Measurements from ENCODE around the gene ANKRD35. TPM values are rescaled to one million over a fixed set of nuclear protein-coding genes. Genes with fewer than 3 reads are reported as not detected.

ANKRD35 gene
- total and polyA plus RNA-seq, 10 of the 15 experiments (the other 5 are each of a cell fraction or from before 2014, with no cell fraction given), result 0.01 to 0.08 TPM; not detected in 8

DNA sequence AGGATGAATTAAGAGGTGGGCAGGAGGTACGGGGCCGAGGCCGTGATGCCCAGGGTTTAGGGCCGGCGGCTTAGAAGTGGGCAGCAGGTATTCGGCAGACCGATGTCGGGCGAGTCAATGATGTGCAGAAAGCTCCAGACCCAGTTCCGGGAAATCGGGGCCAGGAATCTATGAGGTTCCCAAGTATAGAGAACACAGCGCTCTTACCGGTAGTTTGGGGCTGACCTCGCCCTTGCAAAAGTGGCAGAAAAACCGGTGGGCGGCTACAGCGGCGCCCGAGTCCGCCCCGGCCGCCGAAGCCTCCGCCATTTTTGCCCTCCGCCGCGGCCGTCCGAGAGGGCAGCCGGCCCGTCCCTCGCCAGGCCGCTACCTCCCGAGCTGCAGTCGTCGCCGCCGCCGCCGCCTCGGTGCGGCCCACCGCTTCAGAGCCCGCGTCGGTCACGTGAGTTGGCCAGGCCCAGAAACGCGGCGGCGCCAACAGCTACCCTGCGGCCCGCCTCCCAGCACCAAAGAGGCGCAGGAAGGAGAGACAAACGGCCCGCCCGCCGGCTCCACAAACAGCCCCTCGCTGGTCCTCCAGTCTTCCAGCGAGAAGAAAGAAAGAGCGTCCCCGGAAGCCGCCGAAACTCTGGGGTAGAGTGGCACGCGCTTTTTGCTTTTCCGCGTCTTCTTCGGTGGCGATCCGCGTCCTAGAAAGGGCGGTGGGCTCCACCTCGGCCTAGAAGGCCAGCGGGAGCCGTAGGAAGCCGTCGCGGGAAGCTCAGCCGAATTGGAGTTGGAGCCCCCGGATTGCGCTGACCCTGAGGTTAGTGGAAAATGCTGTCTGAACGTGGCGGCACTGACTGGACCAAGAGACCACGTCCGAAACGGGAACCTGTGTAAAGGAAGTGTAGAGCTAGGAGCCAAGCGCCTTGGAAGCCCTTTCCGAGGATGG is 61.8 kb downstream of the ANKRD35 start, which contains the start of the genes POLR3C and RNF115 (continued):
- TF ChIP-seq ZNF622 (IDR thresholded peaks at IDR 0.05), result no peak
- no peak for TF ChIP-seq NFXL1 (IDR thresholded peaks at IDR 0.05; ENCODE audit: borderline replicate concordance)
- TF ChIP-seq, protein P1, sequence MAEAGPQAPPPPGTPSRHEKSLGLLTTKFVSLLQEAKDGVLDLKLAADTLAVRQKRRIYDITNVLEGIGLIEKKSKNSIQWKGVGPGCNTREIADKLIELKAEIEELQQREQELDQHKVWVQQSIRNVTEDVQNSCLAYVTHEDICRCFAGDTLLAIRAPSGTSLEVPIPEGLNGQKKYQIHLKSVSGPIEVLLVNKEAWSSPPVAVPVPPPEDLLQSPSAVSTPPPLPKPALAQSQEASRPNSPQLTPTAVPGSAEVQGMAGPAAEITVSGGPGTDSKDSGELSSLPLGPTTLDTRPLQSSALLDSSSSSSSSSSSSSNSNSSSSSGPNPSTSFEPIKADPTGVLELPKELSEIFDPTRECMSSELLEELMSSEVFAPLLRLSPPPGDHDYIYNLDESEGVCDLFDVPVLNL (IDR thresholded peaks at IDR 0.05; ENCODE audit: low read depth, low read length), result no peak
- peak; percentile 54; the same call in 1 of the 2 replicates for TF ChIP-seq ASH2L (IDR thresholded peaks at IDR 0.05; ENCODE audit: borderline replicate concordance, low read depth)
- TF ChIP-seq RAD21 (IDR thresholded peaks at IDR 0.05; ENCODE audit: insufficient read depth, low read depth, low read length), result no peak
- no peak for TF ChIP-seq RCOR1 (conservative IDR thresholded peaks at IDR 0.05; ENCODE audit: low read depth, low read length)
- no peak for TF ChIP-seq NR2C1 (IDR thresholded peaks at IDR 0.05)
- peak; percentile 68; the same call in 1 of the 2 replicates for TF ChIP-seq TBL1XR1 (IDR thresholded peaks at IDR 0.05; ENCODE audit: low read depth, low read length)
- TF ChIP-seq EED (IDR thresholded peaks at IDR 0.05; ENCODE audit: low read depth), result peak; percentile 54; the same call in 1 of the 2 replicates
- TF ChIP-seq, protein P2, sequence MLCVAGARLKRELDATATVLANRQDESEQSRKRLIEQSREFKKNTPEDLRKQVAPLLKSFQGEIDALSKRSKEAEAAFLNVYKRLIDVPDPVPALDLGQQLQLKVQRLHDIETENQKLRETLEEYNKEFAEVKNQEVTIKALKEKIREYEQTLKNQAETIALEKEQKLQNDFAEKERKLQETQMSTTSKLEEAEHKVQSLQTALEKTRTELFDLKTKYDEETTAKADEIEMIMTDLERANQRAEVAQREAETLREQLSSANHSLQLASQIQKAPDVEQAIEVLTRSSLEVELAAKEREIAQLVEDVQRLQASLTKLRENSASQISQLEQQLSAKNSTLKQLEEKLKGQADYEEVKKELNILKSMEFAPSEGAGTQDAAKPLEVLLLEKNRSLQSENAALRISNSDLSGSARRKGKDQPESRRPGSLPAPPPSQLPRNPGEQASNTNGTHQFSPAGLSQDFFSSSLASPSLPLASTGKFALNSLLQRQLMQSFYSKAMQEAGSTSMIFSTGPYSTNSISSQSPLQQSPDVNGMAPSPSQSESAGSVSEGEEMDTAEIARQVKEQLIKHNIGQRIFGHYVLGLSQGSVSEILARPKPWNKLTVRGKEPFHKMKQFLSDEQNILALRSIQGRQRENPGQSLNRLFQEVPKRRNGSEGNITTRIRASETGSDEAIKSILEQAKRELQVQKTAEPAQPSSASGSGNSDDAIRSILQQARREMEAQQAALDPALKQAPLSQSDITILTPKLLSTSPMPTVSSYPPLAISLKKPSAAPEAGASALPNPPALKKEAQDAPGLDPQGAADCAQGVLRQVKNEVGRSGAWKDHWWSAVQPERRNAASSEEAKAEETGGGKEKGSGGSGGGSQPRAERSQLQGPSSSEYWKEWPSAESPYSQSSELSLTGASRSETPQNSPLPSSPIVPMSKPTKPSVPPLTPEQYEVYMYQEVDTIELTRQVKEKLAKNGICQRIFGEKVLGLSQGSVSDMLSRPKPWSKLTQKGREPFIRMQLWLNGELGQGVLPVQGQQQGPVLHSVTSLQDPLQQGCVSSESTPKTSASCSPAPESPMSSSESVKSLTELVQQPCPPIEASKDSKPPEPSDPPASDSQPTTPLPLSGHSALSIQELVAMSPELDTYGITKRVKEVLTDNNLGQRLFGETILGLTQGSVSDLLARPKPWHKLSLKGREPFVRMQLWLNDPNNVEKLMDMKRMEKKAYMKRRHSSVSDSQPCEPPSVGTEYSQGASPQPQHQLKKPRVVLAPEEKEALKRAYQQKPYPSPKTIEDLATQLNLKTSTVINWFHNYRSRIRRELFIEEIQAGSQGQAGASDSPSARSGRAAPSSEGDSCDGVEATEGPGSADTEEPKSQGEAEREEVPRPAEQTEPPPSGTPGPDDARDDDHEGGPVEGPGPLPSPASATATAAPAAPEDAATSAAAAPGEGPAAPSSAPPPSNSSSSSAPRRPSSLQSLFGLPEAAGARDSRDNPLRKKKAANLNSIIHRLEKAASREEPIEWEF (IDR thresholded peaks at IDR 0.05; ENCODE audit: insufficient replicate concordance, low read depth, low read length), result no peak
- TF ChIP-seq, protein P3, sequence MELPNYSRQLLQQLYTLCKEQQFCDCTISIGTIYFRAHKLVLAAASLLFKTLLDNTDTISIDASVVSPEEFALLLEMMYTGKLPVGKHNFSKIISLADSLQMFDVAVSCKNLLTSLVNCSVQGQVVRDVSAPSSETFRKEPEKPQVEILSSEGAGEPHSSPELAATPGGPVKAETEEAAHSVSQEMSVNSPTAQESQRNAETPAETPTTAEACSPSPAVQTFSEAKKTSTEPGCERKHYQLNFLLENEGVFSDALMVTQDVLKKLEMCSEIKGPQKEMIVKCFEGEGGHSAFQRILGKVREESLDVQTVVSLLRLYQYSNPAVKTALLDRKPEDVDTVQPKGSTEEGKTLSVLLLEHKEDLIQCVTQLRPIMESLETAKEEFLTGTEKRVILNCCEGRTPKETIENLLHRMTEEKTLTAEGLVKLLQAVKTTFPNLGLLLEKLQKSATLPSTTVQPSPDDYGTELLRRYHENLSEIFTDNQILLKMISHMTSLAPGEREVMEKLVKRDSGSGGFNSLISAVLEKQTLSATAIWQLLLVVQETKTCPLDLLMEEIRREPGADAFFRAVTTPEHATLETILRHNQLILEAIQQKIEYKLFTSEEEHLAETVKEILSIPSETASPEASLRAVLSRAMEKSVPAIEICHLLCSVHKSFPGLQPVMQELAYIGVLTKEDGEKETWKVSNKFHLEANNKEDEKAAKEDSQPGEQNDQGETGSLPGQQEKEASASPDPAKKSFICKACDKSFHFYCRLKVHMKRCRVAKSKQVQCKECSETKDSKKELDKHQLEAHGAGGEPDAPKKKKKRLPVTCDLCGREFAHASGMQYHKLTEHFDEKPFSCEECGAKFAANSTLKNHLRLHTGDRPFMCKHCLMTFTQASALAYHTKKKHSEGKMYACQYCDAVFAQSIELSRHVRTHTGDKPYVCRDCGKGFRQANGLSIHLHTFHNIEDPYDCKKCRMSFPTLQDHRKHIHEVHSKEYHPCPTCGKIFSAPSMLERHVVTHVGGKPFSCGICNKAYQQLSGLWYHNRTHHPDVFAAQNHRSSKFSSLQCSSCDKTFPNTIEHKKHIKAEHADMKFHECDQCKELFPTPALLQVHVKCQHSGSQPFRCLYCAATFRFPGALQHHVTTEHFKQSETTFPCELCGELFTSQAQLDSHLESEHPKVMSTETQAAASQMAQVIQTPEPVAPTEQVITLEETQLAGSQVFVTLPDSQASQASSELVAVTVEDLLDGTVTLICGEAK (IDR thresholded peaks at IDR 0.05; ENCODE audit: borderline replicate concordance), result peak; percentile 82
- TF ChIP-seq GABPA (IDR thresholded peaks at IDR 0.05; ENCODE audit: low read depth), result peak; percentile 86
- TF ChIP-seq, protein P4, sequence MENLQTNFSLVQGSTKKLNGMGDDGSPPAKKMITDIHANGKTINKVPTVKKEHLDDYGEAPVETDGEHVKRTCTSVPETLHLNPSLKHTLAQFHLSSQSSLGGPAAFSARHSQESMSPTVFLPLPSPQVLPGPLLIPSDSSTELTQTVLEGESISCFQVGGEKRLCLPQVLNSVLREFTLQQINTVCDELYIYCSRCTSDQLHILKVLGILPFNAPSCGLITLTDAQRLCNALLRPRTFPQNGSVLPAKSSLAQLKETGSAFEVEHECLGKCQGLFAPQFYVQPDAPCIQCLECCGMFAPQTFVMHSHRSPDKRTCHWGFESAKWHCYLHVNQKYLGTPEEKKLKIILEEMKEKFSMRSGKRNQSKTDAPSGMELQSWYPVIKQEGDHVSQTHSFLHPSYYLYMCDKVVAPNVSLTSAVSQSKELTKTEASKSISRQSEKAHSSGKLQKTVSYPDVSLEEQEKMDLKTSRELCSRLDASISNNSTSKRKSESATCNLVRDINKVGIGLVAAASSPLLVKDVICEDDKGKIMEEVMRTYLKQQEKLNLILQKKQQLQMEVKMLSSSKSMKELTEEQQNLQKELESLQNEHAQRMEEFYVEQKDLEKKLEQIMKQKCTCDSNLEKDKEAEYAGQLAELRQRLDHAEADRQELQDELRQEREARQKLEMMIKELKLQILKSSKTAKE (IDR thresholded peaks at IDR 0.05; ENCODE audit: low read depth, poor library complexity, severe bottlenecking), result no peak
- TF ChIP-seq, protein P5, sequence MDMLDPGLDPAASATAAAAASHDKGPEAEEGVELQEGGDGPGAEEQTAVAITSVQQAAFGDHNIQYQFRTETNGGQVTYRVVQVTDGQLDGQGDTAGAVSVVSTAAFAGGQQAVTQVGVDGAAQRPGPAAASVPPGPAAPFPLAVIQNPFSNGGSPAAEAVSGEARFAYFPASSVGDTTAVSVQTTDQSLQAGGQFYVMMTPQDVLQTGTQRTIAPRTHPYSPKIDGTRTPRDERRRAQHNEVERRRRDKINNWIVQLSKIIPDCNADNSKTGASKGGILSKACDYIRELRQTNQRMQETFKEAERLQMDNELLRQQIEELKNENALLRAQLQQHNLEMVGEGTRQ (IDR thresholded peaks at IDR 0.05; ENCODE audit: borderline replicate concordance, low read depth, low read length), result no peak; the same call in none of the 2 replicates

Measured in GM12878 (cell line).